ENCODE data around the gene TMPRSS15.
"Not testable (repeated sequence)": the region's sequence is repeated elsewhere in the genome, so short reads cannot be mapped to it uniquely, and the experiment has no call there.

The TMPRSS15 gene

DNA sequence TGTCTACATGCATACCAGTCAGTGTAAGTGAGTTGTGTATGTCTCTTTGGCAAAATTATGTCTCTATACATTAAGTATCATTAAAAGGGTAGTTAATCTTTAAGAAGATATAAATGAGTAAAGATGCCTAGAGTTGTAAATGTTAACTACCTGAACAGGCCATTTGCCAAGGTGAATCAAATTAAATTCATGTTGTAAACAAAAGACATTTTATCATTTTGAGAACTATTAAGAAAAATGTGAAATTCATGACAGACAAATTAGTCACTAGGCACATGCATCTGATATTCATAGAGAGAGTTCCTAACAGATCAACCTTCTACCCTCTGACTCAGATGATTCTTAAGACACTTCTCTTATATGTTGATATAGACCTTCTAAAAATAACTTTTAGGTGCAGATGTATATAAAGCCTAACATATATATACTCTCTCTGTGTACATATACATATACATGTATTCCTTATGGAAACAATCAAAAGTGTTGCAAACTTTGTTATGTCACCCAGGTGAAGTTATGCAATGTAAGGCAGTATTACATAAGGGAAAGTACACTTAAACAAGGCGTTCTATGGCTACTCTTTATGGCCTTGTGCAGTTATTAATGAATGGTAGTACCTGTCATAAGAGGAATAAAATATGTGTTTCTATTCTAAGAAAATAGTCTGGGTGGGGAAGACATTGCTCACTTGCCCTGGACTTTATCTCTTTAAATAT, at the start of gene TMPRSS15:
Gene TMPRSS15, minus strand, starts transcription at position 51 of the 716 bp plus-strand sequence. CDS start 163 bp downstream, outside the sequence.
- DNase-seq = no peak

DNA sequence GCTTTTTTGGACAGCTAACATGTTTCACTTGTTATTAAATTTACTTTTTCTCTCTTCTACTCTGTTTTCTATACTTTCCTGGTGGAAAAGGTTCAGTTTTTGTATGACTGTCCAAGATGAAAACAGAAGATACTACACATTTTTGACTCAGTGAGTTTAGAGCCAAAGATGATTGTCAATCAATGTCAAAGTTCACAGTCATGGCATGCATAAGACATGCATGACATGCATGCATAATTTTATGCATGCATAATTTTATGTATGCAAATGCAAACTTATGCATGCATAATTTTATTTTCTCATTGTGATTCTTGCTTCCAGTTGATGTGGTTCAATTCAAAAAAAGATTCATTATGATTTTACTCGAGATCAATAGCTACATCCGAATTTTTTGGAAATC, 48.1 kb upstream of the TMPRSS15 start:
- no peak for DNase-seq

DNA sequence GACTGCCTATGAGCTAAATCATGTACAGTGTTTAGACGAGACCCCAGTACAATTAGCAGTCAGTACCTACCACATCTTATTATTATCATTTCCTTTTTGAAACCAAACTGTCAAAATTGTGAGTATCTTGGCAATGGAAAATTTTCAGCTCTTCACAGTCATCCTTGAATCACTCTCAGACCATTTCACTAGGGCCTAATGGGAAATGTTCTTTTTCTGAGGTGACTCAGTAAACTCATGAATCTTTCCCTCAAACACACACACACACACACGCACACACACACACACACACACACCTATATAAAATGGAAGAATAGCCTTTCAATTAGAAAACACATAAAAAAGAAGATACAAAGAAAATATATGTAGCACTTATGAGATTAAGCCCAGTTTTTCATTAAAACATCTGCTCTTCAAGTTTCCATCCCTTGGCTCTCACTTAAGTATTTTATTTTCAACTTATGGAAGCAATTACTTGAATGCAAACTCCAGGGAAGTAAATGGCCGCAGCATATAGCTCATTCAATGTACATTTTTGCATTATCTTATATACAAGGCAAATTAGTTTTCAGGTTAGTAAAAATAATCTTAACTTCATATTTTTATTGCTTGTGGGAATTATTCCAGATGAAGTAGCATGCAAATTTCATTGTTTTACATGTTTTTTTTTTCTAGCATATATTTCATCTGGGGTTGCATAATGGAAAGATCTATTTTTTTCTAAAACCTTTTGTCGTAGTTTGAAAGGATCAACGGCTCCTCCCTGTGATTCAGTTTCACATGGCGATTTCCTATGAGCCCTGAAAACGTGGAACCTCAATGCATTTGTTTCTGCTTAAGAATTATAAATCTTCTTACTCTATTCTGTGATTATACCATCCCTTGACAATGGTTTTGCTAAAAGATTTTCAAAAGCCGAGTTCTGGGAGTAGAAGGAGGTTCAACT, 46.3 kb upstream of the TMPRSS15 start:
- DNase-seq = no peak

DNA sequence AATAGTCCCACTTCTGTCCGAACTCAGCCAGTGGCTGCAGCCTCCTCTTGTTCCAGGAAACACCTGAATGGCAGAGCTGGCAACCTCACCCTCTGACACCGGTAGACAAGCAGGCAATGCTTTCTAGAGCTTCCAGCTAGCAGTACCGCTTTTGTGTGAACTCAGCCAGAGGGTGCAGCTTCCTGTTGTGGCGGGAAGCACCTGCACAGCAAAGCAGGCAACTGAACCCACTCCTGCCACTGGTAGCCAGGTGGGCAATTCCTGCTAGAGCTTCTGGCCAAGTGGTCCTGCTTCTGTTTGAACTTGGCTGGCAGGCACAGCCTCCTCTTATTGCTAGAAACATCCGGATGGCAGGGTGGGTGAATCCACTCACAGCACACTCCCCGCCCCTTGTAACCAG, 40.1 kb upstream of the TMPRSS15 start:
- DNase-seq = no peak

DNA sequence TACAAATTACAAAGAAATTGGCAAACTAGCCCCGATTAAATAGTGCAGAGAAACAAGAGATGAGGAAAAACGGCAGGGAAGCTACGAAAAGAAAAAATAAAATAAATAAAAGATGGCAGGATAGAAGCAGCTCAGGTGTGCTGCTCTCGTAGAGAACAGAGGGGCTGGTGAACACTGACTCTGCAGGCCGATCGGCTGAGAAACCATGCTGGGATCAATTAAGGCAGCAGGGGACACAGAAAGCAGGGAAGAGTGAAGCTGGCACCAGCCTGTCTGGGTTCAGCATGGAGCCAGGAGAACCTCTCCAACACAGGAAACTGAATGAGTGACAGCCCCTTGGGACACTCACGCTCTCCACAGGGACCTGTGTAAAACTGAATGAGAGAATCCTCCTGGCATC, 39.5 kb upstream of the TMPRSS15 start:
- no peak for DNase-seq

DNA sequence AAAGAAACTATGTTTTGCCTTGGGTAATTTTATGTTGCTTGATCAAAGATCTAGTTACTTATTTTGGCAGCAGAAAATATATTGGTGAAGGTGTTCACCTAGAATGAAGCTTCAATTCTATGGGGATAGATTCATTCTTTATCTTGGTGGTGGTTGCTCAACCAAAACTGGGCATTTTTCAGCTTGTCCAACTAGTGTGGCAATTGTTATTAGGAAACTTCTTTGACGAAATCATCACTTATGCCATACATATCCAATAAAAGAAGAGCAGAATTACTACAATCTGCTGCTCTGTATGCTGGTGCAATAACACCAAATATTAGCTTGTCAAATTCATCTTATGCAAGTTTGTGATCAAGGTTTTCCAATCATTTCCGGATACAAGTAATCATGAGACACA, 26.8 kb upstream of the TMPRSS15 start:
- no peak for DNase-seq

DNA sequence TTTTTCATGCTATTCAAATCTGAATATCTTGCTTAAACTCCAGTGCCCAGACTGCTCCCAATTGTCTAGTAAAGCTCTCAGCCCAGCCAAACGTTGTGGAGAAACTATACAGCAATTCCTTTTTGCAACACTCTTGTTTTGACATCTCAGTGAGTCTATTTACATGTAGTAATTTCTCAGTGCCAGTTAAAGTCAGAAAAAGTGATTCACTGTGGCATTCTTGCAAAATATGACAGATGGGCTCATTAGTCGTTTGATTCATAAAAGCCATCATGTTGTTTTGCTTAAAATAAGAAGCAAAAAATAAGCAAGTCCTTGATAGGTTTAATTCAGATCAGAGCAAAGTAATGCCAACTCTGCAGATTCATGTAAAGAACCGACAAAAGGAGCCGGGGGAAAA, 20.7 kb upstream of the TMPRSS15 start:
- DNase-seq = peak; percentile 90

DNA sequence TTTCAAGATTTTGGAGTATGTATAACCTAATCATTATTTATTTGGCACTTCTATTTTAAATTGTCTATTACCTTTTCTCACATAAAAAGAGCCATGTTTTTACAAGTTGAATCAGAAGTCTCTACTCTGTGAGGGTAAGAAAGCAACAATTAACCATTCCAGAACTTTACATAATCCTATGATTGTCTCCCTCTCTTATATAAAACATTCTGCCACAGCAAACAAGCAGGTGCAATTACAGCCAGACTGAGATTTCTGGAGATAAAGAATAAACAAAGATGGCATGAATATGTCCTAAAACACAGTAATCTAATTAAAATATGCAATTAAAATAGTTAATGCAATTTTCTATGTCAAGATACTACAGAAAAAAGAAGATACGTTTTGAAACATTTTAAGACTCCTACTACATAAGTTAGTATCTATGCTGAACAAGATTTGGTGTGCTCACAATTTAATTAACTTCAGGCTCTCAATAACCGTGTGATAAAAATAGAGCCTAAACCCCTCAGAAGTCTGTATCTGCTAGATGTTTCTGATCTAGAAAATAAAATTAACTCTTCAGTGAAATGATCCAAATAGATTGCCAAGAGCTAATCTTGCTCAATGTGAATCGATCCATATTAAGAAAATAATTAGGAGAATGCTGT, 13.7 kb upstream of the TMPRSS15 start:
- no peak for DNase-seq

DNA sequence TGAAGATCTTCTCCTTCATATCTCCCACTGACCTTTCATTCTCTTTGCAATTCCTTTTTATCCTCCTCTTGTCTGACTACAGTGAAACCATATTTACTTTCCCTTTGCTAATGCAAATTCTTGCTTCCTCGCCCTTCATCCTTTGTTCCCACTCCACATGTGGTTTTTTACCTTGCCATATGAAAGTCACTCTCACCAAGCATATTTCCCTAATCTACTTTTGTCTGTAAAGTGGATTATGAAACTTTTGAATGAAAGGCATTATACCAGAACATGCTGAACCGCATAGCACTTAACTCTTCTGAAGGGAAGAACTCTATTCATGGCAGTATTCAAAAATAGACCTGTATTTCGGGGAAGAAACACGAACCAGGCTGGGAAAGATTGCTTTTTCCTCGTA, 8.0 kb upstream of the TMPRSS15 start:
- DNase-seq = no peak

DNA sequence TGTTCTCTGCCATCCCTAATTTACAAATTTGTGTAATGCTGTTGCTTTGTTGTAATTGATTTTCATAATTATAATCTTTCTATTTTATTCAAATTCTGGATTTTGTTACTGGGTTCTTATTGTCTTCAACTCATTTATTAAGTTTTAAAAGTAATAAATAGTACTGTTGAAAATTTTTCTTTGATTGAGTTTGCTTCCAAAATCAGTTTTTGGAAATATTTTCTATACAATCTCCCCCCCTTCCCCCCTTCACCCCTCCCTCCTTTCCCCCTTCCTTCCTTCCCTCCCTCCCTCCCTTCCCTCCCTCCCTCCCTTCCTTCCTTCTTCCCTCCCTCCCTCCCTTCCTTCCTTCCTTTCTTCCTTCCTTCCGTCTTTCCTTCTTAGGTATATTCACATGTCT, 6.0 kb upstream of the TMPRSS15 start:
- DNase-seq = no peak

DNA sequence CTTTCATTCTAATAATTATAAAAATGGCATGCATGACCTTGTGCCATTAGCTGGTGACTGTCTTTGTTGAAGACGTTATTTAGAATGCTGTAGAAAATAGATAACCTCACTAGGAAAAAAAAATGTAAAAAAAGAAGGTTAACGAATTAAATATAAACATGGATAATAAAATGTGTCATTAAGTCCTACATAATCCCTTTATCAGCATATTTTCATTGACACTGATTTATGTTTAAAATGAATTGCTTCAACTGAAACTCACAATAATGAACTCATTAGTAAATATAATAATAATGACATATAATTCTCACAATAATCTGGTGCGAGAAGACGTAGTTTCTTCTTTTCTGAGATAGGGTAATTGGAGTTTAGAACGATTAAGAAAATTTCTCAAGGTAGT, 4.7 kb downstream of the TMPRSS15 start:
- no peak for DNase-seq

DNA sequence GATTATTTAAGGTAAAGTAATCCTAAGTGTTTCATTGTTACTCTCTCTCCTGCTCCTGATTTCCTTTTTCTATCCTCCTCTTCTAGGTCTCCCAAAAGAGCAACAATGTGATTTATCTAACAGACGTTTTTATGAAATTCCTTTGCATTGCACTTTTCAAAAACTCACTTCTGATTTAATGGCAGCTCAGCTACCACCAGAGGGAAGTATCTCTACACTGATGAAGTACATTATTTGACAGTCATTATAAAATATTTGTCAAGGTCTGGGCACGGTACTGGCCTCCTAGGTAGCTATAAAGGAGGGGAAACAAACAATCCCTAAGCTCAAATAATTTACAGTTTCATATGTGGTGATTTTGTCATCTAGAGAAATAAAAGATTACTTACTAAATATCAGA, 15.6 kb downstream of the TMPRSS15 start:
- peak; percentile 4 for DNase-seq

DNA sequence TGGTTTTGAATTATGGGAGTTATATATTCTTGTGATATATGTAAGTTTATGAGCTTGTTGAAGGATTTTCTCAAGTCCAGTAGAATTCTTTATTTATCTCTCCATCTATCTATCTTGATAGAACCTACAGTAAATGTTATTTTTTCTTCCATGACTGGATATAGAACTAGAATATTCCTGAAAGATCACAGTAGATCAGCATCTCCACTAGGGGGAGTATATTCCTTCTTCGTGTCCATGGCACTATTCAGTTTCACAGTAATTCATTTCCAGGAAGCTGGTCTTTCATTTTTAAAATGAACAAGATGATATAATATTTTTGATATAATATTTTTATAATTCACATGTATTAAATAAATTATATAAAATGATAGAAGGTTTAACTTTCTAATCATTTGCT, 18.8 kb downstream of the TMPRSS15 start:
- DNase-seq = peak; percentile 26

DNA sequence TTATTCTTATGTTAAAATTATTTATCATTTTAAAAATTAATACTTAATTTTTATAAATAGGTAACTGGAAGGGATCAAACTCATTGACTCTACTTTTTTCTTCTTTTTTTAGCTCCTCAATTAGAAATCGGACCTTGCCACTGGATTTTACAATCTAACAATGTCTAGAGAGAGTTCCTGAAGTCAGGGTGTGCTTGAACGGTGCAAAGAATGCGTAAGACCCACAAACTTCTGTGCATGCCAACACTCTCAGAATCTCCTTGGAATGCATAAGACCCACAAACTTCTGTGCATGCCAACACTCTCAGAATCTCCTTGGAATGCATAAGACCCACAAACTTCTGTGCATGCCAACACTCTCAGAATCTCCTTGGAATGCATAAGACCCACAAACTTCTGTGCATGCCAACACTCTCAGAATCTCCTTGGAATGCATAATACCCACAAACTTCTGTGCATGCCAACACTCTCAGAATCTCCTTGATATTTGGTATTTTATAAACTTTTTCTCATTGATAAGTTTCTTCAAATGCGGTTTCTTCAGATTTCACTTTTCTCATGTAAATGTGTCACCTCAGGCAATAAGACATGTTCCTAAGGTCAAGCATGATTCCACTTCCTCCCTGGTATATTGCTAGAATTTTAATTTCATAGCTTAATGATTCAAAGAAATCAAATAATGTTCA, 20.5 kb downstream of the TMPRSS15 start:
- DNase-seq = not testable (repeated sequence)

DNA sequence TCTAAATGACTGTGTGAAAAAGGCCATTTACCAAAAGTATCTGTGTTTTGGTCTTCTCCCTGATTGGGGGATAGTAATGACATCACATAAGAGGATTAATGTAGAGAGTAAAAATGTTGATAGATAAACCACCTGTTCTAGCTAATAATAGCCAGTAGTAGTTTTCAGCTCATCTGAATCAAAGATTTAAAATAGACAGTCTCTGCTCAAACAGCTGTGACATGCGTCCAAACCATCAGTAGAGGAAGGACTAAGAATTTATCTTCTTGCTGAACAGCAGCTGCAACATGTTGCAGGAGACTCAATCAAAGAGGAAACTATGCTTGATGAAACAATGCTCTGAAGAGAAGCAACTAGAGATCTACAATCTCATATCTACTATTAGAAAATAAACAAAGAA, 21.4 kb downstream of the TMPRSS15 start:
- no peak for DNase-seq

DNA sequence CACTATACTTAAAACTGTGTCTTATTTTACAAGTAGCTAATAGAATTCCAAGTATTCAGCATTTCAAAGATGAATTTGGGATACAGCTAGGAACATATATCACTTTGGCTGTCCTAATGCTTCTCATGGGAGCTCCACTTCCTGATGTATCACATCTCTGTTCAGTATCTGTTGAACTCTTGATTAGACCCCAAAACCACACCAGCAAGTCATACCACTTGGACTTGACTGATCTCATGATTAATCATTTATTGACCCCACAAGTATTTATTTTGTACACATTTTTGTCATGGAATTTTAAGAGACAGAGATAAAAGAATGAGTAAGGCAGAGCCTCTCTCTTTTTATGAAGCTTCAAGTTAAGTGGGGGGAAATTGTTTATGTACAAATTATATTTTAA, 30.0 kb downstream of the TMPRSS15 start:
- DNase-seq = no peak

DNA sequence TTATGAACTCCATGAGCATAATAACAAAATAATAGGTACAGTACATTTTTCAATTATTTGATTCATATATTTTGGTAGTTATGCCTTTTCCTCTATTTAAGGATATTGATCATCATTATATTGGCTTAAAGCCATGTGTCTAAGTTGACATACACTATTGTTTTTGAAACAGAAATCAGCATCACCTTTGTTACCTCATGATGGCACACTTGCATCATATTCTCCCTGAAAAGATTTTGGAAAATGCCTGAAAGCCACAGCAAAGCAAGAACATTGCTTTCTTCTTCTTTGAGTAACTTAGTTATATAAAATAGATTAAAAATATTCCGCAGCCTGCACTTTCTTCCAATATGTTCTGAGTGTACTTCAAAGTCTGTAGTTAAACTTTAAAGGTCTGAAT, 33.3 kb downstream of the TMPRSS15 start:
- DNase-seq = no peak

DNA sequence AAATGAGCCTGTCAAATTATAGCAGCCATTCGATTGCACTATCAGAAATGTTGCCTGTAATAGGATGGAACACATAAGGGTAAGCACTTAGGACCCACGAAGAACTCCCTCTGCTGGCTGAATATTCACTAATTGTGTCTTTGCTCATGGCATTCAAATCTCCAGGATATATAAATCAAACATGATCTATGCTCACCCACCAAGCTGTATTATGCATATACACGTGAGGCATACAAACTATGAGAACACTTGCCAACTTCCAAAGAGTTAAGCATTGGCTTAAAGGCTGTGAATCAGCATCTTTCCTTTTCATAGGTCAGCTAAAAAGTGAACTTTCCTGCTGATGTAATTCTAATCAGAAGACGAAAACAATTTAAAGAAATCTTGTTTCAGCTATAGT, 34.5 kb downstream of the TMPRSS15 start:
- peak; percentile 44 for DNase-seq

DNA sequence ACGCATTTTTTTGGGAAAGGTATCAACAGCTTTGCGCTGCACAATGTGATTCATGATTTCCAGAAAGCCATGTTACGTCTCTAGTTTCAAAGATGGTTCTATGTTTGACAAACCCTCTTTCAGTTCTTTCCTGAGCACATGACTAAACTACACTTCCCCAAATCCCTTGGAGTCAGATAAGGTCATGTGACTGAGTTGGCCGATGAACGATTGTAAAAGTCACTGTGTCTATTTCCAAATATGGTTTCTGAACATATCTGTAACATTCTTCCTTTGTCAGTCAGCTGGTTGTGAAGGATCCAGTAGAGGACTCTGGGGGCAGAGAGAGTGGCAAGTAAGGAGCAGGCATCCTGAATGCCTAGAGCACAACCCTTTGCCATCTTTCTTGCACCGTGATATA, 35.4 kb downstream of the TMPRSS15 start:
- no peak for DNase-seq

DNA sequence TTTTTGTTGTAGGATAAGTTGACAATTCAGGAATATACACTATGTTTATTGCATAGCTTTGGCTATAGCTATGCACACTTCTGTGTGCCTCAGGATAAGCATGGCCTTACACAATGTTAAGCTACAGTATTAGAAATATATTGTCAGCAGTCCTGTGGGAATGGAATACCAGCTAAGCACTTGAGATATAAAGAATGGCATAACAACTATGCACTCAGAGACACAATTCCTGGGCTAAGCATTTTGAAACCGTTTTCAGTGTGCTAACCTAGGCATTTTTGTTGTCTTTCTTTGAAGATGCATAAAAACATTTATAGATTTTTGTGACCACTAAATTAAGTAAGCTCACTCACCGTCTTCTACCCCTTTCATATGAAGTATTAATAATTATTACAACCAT, 46.8 kb downstream of the TMPRSS15 start:
- no peak for DNase-seq

DNA sequence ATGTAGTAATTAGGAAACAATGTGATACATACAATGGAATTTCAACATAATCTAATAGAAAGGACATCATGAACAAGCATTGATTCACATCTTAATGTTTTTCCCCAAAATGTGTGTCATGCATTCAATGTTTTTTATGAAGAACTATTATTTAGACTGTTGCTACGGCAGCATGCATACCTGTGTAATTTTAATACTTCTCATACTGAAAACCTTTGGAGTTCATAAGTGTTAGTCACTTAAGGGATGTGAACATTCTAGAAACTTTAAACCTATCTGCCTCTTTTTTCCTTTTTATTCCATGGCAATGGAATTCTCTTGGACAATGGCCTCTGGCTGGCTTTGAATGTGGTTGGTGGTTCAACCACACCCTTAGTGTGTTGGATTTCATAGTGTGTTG, 48.6 kb downstream of the TMPRSS15 start:
- no peak for DNase-seq

DNA sequence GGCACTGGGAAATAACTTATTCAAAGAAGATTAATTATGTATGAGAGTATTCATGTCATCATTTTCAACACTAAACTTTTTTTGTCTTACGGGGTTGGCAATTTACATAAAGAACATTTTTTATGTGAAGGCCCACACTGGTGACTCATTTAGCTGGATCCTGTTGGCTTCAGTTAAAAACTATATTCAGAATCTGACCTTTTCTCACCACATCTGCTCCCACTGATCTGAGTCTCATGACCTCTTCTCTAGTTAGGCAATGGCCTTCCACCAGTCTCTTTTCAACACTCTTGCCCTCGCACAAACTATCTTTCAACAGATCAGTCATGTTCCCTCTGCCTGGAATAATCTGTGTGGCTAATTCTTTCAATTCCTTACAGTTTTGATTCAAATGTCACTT, 53.4 kb downstream of the TMPRSS15 start:
- no peak for DNase-seq

DNA sequence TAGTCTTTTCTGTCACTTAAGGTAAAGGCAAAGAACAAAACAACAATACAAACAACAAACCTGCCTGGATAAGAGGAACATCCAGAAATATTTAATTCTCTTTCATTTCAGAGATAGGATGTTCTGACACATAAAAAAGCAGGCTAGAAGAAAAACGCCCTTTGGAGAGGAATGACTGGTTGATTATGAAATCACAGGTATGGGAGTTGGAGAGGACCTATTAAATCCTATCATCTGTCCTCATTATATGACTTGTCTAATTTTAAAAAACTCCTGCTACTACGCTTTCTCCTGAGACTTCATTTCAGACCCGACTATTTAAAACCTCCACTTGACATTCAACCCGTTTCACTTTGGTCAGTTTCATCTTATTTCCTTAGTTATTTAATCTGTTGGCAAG, 54.1 kb downstream of the TMPRSS15 start:
- no peak for DNase-seq
